Calu3 (cell line): ENCODE measurements around the gene SEC24C. TPM values are rescaled to one million over a fixed set of nuclear protein-coding genes. Genes with fewer than 3 reads are reported as not detected.

Experiments used
- BruUV-seq: library from RNA; stranded (reverse); fragments of 400-500 nt; replicated peaks from 2 replicates; lab custom pipeline; 2021; lab: Mats Ljungman, UMichigan
- CTCF ChIA-PET: fragments of 300-600 bp; sonication (Branson Sonifier 250); formaldehyde crosslinking; loops from one replicate; lab custom pipeline; 2022; ENCODE audit warnings: antibody characterized with exemption; lab: Charles Lee
- DNase-seq: peaks from one replicate; pipeline ENCODE4 v3.0.0; 2022
- H3K27ac Mint-ChIP-seq: one replicate; pipeline ENCODE4 v1.8.0; 2022; ENCODE audit warnings: mixed read lengths; ENCODE audit not compliant: unreplicated experiment
- H3K27me3 Mint-ChIP-seq: one replicate; pipeline ENCODE4 v1.8.0; 2022; ENCODE audit warnings: mixed read lengths; ENCODE audit not compliant: unreplicated experiment
- H3K36me3 Mint-ChIP-seq: one replicate; pipeline ENCODE4 v1.8.0; 2022; ENCODE audit warnings: mild to moderate bottlenecking, moderate library complexity, mixed read lengths; ENCODE audit not compliant: insufficient read depth, unreplicated experiment
- H3K4me1 Mint-ChIP-seq: one replicate; pipeline ENCODE4 v1.8.0; 2022; ENCODE audit warnings: mild to moderate bottlenecking, low read depth, mixed read lengths; ENCODE audit not compliant: unreplicated experiment
- H3K4me3 Mint-ChIP-seq: one replicate; pipeline ENCODE4 v1.8.0; 2022; ENCODE audit warnings: mild to moderate bottlenecking, low read depth, moderate library complexity, mixed read lengths; ENCODE audit not compliant: unreplicated experiment
- H3K9me3 Mint-ChIP-seq: one replicate; pipeline ENCODE4 v1.8.0; 2022; ENCODE audit warnings: low read depth, mixed read lengths; ENCODE audit not compliant: unreplicated experiment
- intact Hi-C: fragments of 100-400 bp; cut with micrococcal nuclease; formaldehyde crosslinking; loops from one replicate; pipeline ENCODE4 v1.10.0; 2022; ENCODE audit not compliant: unreplicated experiment
- total RNA-seq: library from RNA; stranded (reverse); gene quantifications from 2 replicates; pipeline ENCODE4 v1.2.3, GENCODE V29; 2022
- TF ChIP-seq, protein P1 (sequence below): fragments of 200-600 bp; IDR thresholded peaks from one replicate; pipeline ENCODE4 v1.8.0; 2022; ENCODE audit warnings: antibody characterized with exemption; ENCODE audit not compliant: unreplicated experiment

The SEC24C gene
- total RNA-seq, 1 experiment from 2014 or later = 91.7 TPM

- BruUV-seq = no TSS peak
- H3K27ac Mint-ChIP-seq = no peak overlapping the region
- no peak overlapping the region for H3K4me3 Mint-ChIP-seq
- intact Hi-C loops = no loop called here
- no peaks in the 10 kb centered on the region for H3K9me3 Mint-ChIP-seq
- TF ChIP-seq, protein P1, sequence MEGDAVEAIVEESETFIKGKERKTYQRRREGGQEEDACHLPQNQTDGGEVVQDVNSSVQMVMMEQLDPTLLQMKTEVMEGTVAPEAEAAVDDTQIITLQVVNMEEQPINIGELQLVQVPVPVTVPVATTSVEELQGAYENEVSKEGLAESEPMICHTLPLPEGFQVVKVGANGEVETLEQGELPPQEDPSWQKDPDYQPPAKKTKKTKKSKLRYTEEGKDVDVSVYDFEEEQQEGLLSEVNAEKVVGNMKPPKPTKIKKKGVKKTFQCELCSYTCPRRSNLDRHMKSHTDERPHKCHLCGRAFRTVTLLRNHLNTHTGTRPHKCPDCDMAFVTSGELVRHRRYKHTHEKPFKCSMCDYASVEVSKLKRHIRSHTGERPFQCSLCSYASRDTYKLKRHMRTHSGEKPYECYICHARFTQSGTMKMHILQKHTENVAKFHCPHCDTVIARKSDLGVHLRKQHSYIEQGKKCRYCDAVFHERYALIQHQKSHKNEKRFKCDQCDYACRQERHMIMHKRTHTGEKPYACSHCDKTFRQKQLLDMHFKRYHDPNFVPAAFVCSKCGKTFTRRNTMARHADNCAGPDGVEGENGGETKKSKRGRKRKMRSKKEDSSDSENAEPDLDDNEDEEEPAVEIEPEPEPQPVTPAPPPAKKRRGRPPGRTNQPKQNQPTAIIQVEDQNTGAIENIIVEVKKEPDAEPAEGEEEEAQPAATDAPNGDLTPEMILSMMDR = no peak
- H3K36me3 Mint-ChIP-seq = peaks cover 45% of the 10 kb centered on the region
- DNase-seq = no peak
- peaks cover 3% of the 10 kb centered on the region for H3K4me1 Mint-ChIP-seq
- no peaks in the 10 kb centered on the region for H3K27me3 Mint-ChIP-seq
- CTCF ChIA-PET = interaction anchor here (0.6 to 0.7 kb wide), 2 partner anchors 9 to 392 kb away, joined by 3 to 4 read pairs; no protein-coding TSS in a partner anchor
Measured at GRCh38 chr10:73803680-73804286, 59.6 kb downstream of the SEC24C start.

DNA sequence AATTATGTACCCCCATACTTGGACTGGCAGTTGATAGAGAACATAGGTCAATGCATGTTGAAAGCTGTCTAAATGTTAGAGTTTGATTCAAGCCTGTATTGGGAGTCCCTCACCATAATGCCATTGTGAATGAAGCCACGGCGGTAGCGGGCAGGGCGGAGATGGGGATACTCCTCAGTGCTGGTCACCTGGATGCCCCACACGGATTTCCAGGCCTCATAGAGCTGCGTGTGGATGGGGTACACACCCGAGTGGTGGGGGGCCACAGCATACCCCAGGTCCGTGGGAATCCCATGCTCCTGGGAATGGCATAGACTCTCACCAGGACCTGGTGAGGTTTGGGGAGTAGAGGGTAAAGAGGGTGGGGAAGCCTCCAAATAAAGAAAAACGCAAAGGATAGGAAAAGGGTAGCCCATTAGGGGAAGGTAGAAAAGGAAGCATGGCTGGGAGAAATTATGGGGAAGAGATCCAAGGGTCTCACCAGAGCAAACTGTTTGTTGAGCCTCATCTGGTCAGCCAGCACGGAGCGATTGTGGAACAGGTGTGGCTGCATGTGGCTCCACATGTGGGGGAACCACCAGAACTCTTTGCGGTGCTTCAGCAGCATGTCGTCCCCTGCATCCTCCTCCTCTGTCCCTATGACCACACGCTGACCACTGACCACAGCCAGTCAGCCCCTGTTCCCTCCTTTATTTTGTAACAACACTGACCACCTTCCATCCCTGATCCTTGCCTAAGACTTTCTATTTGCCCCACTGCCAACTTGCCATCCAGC is 62.2 kb downstream of the SEC24C start:
- TF ChIP-seq, protein P1 = no peak
- CTCF ChIA-PET = no interaction called here
- Mint-ChIP-seq H3K27ac (no peak overlapping the region), H3K4me1 (peaks cover 10% of the 10 kb centered on the region), H3K27me3 (no peaks in the 10 kb centered on the region), H3K4me3 (no peak overlapping the region), H3K9me3 (no peaks in the 10 kb centered on the region), H3K36me3 (peaks cover 34% of the 10 kb centered on the region)
- no TSS peak for BruUV-seq
- intact Hi-C loops = no loop called here
- no peak for DNase-seq

- BruUV-seq = no TSS peak
- CTCF ChIA-PET = interaction anchor here (0.6 kb wide), 2 partner anchors 26 to 29 kb away, joined by 3 read pairs; no protein-coding TSS in a partner anchor
- H3K27ac Mint-ChIP-seq = no peak overlapping the region
- intact Hi-C loops = no loop called here
- DNase-seq = no peak
- H3K4me3 Mint-ChIP-seq = no peak overlapping the region
- peaks cover 35% of the 10 kb centered on the region for H3K36me3 Mint-ChIP-seq
- peaks cover 10% of the 10 kb centered on the region for H3K4me1 Mint-ChIP-seq
- TF ChIP-seq, protein P1 = no peak
- no peaks in the 10 kb centered on the region for H3K27me3 Mint-ChIP-seq
- H3K9me3 Mint-ChIP-seq = no peaks in the 10 kb centered on the region
Measured at GRCh38 chr10:73807471-73807870, 63.3 kb downstream of the SEC24C start.

DNA sequence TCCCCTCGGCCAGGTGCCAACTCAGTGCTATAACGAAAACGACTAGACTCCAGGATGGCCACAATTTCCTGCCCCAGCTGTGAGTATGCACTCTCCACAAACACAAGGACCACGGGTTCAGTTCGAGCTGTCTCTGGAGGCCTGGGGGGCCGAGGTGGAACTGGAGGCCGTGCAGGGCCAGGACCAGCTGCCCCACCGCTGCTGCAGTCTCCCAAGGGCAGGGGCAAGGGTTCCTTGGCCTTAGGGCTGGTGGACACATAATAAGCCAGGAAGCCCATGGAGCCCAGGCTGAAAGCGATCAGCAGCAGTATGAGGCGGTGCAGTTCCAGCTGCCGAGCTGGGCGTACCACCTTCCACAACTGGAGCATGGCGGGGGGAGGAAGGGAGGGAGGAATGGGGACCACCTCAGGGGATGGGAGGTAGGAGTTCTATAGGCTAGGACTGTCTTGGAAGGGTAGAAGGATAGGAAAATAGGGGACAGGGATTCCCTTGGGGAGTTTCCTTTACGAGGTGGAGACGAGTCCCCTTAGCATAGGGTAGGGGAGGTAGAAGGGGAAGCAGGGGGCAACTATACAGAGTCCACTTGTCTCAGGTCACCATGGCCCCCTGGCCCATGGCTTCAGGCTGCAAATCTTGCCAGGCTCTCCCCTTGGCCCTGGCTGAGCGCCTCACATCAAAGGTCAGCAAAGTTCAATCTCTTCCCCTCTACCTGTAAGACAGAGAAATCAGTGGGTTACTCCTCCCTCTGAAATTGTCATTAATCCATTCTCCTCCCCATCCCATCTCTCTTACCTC is 64.0 kb downstream of the SEC24C start:
- DNase-seq = no peak
- H3K36me3 Mint-ChIP-seq = peaks cover 36% of the 10 kb centered on the region
- no peaks in the 10 kb centered on the region for H3K27me3 Mint-ChIP-seq
- no peaks in the 10 kb centered on the region for H3K9me3 Mint-ChIP-seq
- BruUV-seq = no TSS peak
- CTCF ChIA-PET = interaction anchor here (0.6 kb wide), 2 partner anchors 26 to 28 kb away, joined by 3 read pairs; no protein-coding TSS in a partner anchor
- no peak overlapping the region for H3K27ac Mint-ChIP-seq
- intact Hi-C loops = no loop called here
- no peak overlapping the region for H3K4me3 Mint-ChIP-seq
- peaks cover 10% of the 10 kb centered on the region for H3K4me1 Mint-ChIP-seq
- TF ChIP-seq, protein P1 = no peak
